Head of caudate nucleus (tissue), 42 donors: ENCODE results near the gene KMT5C.
A peak's percentile ranks its signal among the peaks of the same experiment; 100 is the strongest.
"Not testable (repeated sequence)": the region's sequence is repeated elsewhere in the genome, so short reads cannot be mapped to it uniquely, and the experiment has no call there.

Experiments
- DNase-seq, 42 donors: peaks; one replicate each; pipeline versions ENCODE4 v3.0.0 to v3.0.0-alpha.2; 2020 to 2021; ENCODE audit warnings: mixed read lengths in 7 of 42
- intact Hi-C: fragments of 100-400 bp; cut with DNase I; formaldehyde crosslinking; loops from one replicate; pipeline ENCODE4 v1.15.0; 2022

Gene KMT5C

DNA sequence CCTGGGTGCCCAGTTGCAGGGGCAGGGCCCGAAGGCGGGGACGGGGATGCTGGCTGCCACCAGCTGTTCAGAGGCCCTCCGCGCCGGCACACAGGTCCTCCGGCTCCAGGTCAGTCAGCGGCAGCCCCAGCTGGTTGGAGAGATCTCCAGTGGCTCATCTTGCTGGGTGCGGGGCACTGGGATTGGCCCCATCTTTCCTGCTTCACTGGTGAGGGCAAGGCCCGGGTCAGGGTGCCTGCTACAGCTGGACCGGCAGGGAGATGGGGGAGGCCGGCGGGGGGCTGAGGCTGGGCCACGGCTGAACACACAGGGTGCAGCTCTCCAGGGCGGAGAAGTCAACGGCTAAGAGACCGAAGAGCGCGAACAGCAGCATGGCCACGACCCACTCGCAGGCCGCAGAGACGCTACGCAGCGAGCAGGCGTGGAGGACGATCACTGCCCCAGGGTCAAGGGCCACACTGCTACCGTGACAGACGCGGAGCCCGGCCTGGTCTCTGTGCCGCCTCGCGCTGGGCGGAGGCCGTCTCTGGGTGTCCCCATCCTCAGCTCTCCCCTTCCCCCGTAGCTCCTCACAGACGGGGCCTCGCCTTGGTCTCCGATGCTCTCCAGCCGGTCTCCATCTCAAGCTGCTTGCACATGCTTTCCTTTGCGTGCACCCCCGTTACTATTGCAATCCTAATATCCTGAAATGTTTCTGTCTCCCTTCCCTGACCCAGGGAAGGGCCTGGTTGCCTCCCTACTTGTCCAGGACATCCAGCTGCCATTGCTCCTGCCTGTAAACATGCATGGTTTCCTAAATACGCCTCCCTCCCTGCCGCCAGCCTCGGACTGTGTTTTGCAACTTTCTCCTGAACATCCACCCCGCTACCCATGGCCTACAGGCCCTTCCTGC is 26.8 kb upstream of the KMT5C start:
- intact Hi-C loops: no loop called here
- peak in 1 of 42 donors; percentile 45 for DNase-seq

GRCh38 chr19:55314396-55314795 is 25.3 kb upstream of the KMT5C start:
- intact Hi-C loops: no loop called here
- DNase-seq: no peak

DNA sequence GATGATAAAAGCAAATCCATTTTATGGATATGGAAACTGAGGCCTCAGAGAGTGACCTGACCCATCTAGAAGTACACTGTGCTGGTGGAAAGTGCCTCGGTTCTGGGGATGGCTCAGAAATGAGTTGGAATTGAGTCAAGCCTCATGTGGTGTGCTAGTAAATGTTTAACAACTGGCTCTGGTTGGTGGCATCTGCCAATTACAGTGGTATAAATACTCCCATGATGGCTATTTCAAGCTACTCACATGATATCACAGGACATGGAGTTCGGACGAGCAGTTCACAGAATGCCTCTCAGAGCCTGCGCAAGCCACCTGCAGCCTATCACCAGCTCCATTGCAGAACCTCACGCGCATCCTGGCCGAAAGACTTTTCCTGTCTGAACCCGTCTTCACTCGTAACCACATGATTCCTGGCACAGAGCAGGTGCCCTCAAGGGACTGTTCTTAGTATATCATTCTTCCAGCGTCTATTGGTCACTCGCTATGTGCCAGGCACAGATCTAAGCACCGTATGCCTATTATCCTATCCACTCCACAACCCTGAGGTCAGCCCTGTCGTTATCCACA is 23.6 kb upstream of the KMT5C start:
- intact Hi-C loops: no loop called here
- DNase-seq: no peak

DNA sequence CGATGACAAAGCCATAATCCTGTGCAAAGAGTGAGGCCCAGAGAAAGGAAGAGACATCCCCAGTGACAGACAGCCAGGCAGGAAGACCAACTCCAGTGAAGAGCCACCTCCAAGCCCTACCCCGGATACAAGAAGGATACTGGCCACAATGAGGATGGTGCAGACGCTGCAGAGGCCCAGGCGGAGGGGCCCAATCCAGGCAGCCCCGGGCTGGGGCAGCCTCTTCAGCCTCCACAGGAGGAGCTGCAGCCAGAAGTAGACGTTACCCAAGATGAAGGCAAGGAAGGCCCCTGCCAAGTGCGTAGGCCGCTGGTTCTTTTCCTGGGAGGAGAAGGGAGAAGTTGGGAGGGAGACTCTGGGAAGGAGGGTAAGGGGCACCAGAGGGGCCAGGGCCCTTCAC is 23.0 kb upstream of the KMT5C start:
- intact Hi-C loops: no loop called here

GRCh38 chr19:55319785-55320184 is 19.9 kb upstream of the KMT5C start:
- intact Hi-C loops: no loop called here
- peak; percentile 46 to 86 (median 60) for DNase-seq

More for the DNA sequence above, 23.0 kb upstream of the KMT5C start:
- DNase-seq: no peak

- no peak for DNase-seq
- intact Hi-C loops: no loop called here
These were observed 18.7 kb upstream of the KMT5C start for GRCh38 chr19:55320844-55321419.

DNA sequence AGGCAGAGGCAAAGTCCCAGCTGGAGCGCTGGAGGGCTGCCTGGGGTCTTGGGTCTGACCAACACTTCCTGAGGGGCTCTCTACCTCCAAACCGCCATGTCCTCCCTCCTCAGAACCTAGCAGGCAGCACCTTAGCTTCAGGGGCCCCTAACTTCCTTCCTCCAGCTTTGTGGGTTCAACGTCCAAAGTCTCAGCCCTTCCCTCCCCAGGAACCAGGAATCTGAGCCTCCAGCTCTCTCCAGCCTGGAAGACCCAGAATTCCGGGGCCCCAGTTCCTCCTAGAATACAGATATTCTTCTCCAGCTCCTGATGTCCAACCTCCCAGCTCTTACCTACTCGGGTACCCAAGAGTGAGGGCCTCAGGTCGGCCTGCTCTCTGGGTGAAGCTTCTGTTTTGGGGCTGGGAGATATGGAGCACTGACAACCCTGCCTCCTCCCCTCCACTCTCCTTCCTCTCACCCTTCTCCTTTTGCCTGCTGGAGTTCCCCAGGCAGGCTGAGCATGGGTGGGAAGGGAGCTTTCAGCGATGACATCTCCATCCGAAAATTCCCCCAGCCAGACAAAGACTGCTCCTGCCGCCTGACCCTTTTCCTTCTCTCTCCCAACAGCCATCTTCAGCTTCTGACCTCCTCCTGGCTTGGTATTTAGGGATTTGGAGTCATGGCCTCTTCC is 18.1 kb upstream of the KMT5C start:
- no peak for DNase-seq
- intact Hi-C loops: no loop called here

GRCh38 chr19:55322204-55322885 is 17.3 kb upstream of the KMT5C start:
- intact Hi-C loops: no loop called here
- DNase-seq: no peak

DNA sequence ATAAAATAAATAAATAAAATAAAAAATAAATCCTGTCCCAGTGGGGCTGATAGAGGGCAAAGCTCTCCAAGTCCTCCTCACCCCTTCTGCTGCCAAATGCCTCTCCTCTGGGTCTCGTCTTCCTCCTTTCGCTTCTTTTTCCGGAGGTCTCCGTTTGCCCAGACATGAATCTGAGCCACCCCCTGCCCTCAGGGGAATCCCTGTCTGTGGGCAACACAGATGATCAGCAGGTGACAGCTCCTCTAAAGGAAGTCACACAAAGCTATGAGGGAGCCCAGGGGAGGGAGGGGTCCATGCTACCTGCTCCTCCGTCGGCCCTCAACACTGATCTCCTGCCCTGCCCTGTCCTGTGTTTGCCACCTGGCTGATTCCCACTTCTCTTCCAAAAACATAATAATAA is 15.0 kb upstream of the KMT5C start:
- peak in 1 of 42 donors; percentile 12 for DNase-seq
- intact Hi-C loops: no loop called here

DNA sequence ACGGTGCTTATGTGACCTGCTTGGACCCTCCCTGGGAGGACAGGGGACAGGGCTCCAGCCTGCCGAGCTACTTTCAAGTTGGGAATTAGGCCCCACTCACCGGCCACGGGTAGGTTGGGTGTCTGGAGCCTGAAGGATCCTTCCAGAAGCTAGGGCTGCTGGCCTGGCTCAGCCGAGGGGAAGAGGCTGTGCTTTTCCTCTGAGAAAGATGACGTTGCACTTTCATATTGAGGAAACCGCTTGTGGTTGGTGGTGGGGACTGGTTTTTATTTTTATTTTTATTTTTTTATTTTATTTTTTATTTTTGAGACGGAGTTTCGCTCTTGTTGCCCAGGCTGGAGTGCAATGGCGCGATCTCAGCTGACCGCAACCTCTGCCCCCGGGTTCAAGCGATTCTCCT is 14.5 kb upstream of the KMT5C start, which contains the start of gene TMEM150B:
Gene TMEM150B, minus strand, starts transcription at position 170 of the 400 bp plus-strand sequence. CDS start 4,305 bp downstream, outside the sequence.
- intact Hi-C loops: no loop called here
- peak in 8 of 42 donors; percentile 15 to 47 (median 32) for DNase-seq

DNA sequence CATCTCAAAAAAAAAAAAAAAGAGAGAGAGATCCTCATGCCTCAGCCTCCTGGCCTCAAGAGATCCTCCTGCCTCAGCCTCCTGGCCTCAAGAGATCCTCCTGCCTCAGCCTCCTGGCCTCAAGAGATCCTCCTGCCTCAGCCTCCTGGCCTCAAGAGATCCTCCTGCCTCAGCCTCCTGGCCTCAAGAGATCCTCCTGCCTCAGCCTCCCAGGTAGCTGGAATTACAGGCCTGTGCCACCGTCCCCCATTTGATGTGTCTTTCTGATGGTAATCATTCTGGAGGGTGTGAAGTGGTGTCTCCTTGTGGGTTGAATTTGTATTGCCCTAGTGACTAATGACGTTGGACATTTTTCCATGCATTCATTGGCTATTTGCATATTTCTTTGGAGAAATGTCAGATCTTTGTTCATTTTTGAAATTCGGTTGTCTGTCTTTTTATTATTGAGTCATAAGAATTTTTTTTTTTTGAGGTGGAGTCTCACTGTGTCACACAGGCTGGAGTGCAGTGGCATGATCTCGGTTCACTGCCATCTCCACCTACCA is 10.8 kb upstream of the KMT5C start:
- intact Hi-C loops, DNase-seq: not testable (repeated sequence)

GRCh38 chr19:55329791-55330190 is 9.9 kb upstream of the KMT5C start:
- DNase-seq: not testable (repeated sequence)

GRCh38 chr19:55333870-55334269 is 5.8 kb upstream of the KMT5C start:
- intact Hi-C loops: no loop called here
- DNase-seq: no peak

More at GRCh38 chr19:55329791-55330190, 9.9 kb upstream of the KMT5C start:
- intact Hi-C loops: not testable (repeated sequence)

DNA sequence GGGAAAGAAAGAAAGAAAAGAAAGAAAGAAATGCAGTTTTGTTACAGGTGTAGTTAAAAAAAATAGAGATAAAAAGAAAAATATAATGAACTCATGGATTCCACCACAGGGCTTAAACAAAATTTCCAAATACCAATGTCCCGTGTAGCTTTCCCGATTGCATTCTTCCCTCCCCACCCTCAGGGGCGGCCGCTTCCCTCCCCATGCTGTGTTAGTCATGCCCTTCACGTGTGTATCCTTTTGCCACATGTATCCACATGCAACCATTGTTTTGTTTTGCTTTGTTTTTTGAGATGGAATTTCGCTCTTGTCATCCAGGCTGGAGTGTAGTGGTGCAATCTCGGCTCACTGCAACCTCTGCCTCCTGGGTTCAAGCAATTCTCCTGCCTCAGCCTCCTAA is 3.6 kb upstream of the KMT5C start:
- DNase-seq: no peak
- intact Hi-C loops: loop anchor here (5.0 kb wide), 1 partner anchor 34 kb away; no protein-coding TSS in a partner anchor

- intact Hi-C loops: loop anchor here (5.0 kb wide), 2 partner anchors 38 to 42 kb away; partner anchors contain the start of gene TMEM238
- DNase-seq: peak in 6 of 42 donors; percentile 8 to 40 (median 20)
These were observed 460 bp downstream of the KMT5C start for GRCh38 chr19:55339889-55340783.

DNA sequence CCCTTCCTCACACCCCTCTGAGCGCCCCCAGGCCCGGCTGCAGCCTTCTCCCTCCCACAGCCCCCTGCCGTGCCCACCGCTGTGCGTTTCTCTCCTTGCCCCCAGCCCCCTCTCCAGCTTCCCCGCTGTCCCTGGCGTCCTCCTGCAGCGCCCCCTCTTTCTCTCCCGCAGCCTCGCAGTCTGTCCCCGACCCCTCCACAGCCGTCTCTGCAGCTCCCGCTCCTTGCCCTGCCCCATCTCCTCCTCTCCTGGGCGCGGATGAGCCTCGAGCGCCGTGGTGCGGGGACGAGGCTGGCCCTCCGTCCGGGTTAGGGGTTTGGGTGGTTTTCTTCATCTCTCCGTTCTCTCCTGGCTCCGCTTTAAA is 1.1 kb downstream of the KMT5C start:
- intact Hi-C loops: loop anchor here (5.0 kb wide), 1 partner anchor 42 kb away; the partner anchor contains the start of gene TMEM238

GRCh38 chr19:55341171-55341588 is 1.5 kb downstream of the KMT5C start:
- peak; percentile 39 to 92 (median 79) for DNase-seq
- intact Hi-C loops: loop anchor here (5.0 kb wide), 1 partner anchor 41 kb away; the partner anchor contains the start of gene TMEM238

More for the DNA sequence above, 1.1 kb downstream of the KMT5C start:
- peak in 30 of 42 donors; percentile 17 to 65 (median 40) for DNase-seq
